ENCODE measurements around the gene CTDSP2.
"Not testable (repeated sequence)": the region's sequence is repeated elsewhere in the genome, so short reads cannot be mapped to it uniquely, and the experiment has no call there.

Gene CTDSP2

GRCh38 chr12:57826966-57827365 lies 19.6 kb downstream of the CTDSP2 start:
- peaks cover 37% of the 10 kb centered on the region for H3K4me1 ChIP-seq (ENCODE audit: insufficient read depth, low read length)
- H3K27me3 ChIP-seq (ENCODE audit: control insufficient read depth in 1 of 2, insufficient read depth in 2 of 2, low read length in 2 of 2), result no peaks in the 10 kb centered on the region
- H3K27ac ChIP-seq (ENCODE audit: low read depth, low read length), result no peak overlapping the region
- no peak overlapping the region for H3K4me3 ChIP-seq (ENCODE audit: low read depth in 1 of 2, low read length in 2 of 2)
- peaks cover 82% of the 10 kb centered on the region for H3K36me3 ChIP-seq (ENCODE audit: insufficient read depth, low read length)
- H3K9ac ChIP-seq (ENCODE audit: low read length), result no peak overlapping the region
- H3K9me3 ChIP-seq (ENCODE audit: low read length), result no peaks in the 10 kb centered on the region

- Histone ChIP-seq H3K27me3 (ENCODE audit: control insufficient read depth in 1 of 2, insufficient read depth in 2 of 2, low read length in 2 of 2) (no peaks in the 10 kb centered on the region), H3K9ac (ENCODE audit: low read length) (no peak overlapping the region), H3K36me3 (ENCODE audit: insufficient read depth, low read length) (peaks cover 83% of the 10 kb centered on the region), H3K27ac (ENCODE audit: low read depth, low read length) (no peak overlapping the region), H3K4me3 (ENCODE audit: low read depth in 1 of 2, low read length in 2 of 2) (no peak overlapping the region), H3K9me3 (ENCODE audit: low read length) (no peaks in the 10 kb centered on the region), H3K4me1 (ENCODE audit: insufficient read depth, low read length) (peaks cover 31% of the 10 kb centered on the region)
These were observed 20.1 kb downstream of the CTDSP2 start for GRCh38 chr12:57826400-57826799.

- Histone ChIP-seq H3K9me3 (ENCODE audit: low read length) (no peaks in the 10 kb centered on the region), H3K27ac (ENCODE audit: low read depth, low read length) (no peak overlapping the region), H3K4me3 (ENCODE audit: low read depth in 1 of 2, low read length in 2 of 2) (no peak overlapping the region), H3K27me3 (ENCODE audit: control insufficient read depth in 1 of 2, insufficient read depth in 2 of 2, low read length in 2 of 2) (no peaks in the 10 kb centered on the region), H3K4me1 (ENCODE audit: insufficient read depth, low read length) (peaks cover 25% of the 10 kb centered on the region), H3K36me3 (ENCODE audit: insufficient read depth, low read length) (peaks cover 84% of the 10 kb centered on the region), H3K9ac (ENCODE audit: low read length) (no peak overlapping the region)
These were observed 21.1 kb downstream of the CTDSP2 start for GRCh38 chr12:57825451-57825850.

GRCh38 chr12:57823908-57824640 lies 22.5 kb downstream of the CTDSP2 start:
- Histone ChIP-seq H3K36me3 (ENCODE audit: insufficient read depth, low read length) (peaks cover 78% of the 10 kb centered on the region), H3K27ac (ENCODE audit: low read depth, low read length) (no peak overlapping the region), H3K9me3 (ENCODE audit: low read length) (no peaks in the 10 kb centered on the region), H3K4me3 (ENCODE audit: low read depth in 1 of 2, low read length in 2 of 2) (no peak overlapping the region), H3K9ac (ENCODE audit: low read length) (no peak overlapping the region), H3K4me1 (ENCODE audit: insufficient read depth, low read length) (peaks cover 11% of the 10 kb centered on the region), H3K27me3 (ENCODE audit: control insufficient read depth in 1 of 2, insufficient read depth in 2 of 2, low read length in 2 of 2) (no peaks in the 10 kb centered on the region)

GRCh38 chr12:57823131-57823907 lies 23.2 kb downstream of the CTDSP2 start:
- peaks cover 74% of the 10 kb centered on the region for H3K36me3 ChIP-seq (ENCODE audit: insufficient read depth, low read length)
- H3K27ac ChIP-seq (ENCODE audit: low read depth, low read length), result no peak overlapping the region
- H3K27me3 ChIP-seq (ENCODE audit: control insufficient read depth in 1 of 2, insufficient read depth in 2 of 2, low read length in 2 of 2), result no peaks in the 10 kb centered on the region
- H3K4me1 ChIP-seq (ENCODE audit: insufficient read depth, low read length), result peaks cover 13% of the 10 kb centered on the region
- H3K9me3 ChIP-seq (ENCODE audit: low read length), result no peaks in the 10 kb centered on the region
- no peak overlapping the region for H3K4me3 ChIP-seq (ENCODE audit: low read depth in 1 of 2, low read length in 2 of 2)
- no peak overlapping the region for H3K9ac ChIP-seq (ENCODE audit: low read length)

GRCh38 chr12:57822392-57823130 lies 24.0 kb downstream of the CTDSP2 start:
- Histone ChIP-seq H3K4me1 (ENCODE audit: insufficient read depth, low read length) (peaks cover 20% of the 10 kb centered on the region), H3K9ac (ENCODE audit: low read length) (no peak overlapping the region), H3K9me3 (ENCODE audit: low read length) (no peaks in the 10 kb centered on the region), H3K36me3 (ENCODE audit: insufficient read depth, low read length) (peaks cover 68% of the 10 kb centered on the region), H3K4me3 (ENCODE audit: low read depth in 1 of 2, low read length in 2 of 2) (no peak overlapping the region), H3K27ac (ENCODE audit: low read depth, low read length) (no peak overlapping the region), H3K27me3 (ENCODE audit: control insufficient read depth in 1 of 2, insufficient read depth in 2 of 2, low read length in 2 of 2) (no peaks in the 10 kb centered on the region)

- H3K27ac ChIP-seq (ENCODE audit: low read depth, low read length), result no peak overlapping the region
- H3K4me3 ChIP-seq (ENCODE audit: low read depth in 1 of 2, low read length in 2 of 2), result no peak overlapping the region
- no peak overlapping the region for H3K9ac ChIP-seq (ENCODE audit: low read length)
- H3K36me3 ChIP-seq (ENCODE audit: insufficient read depth, low read length), result peaks cover 58% of the 10 kb centered on the region
- H3K27me3 ChIP-seq (ENCODE audit: control insufficient read depth in 1 of 2, insufficient read depth in 2 of 2, low read length in 2 of 2), result no peaks in the 10 kb centered on the region
- H3K4me1 ChIP-seq (ENCODE audit: insufficient read depth, low read length), result peaks cover 30% of the 10 kb centered on the region
- no peaks in the 10 kb centered on the region for H3K9me3 ChIP-seq (ENCODE audit: low read length)
These were observed 24.9 kb downstream of the CTDSP2 start for GRCh38 chr12:57821474-57822214.

- peaks cover 52% of the 10 kb centered on the region for H3K36me3 ChIP-seq (ENCODE audit: insufficient read depth, low read length)
- H3K27me3 ChIP-seq (ENCODE audit: control insufficient read depth in 1 of 2, insufficient read depth in 2 of 2, low read length in 2 of 2); H3K4me3 ChIP-seq (ENCODE audit: low read depth in 1 of 2, low read length in 2 of 2); H3K9ac ChIP-seq (ENCODE audit: low read length); H3K9me3 ChIP-seq (ENCODE audit: low read length); H3K27ac ChIP-seq (ENCODE audit: low read depth, low read length): not testable (repeated sequence)
- H3K4me1 ChIP-seq (ENCODE audit: insufficient read depth, low read length), result peaks cover 34% of the 10 kb centered on the region
These were observed 25.5 kb downstream of the CTDSP2 start for GRCh38 chr12:57821015-57821414.

- not testable (repeated sequence) for H3K4me3 ChIP-seq (ENCODE audit: low read depth in 1 of 2, low read length in 2 of 2); H3K27ac ChIP-seq (ENCODE audit: low read depth, low read length); H3K27me3 ChIP-seq (ENCODE audit: control insufficient read depth in 1 of 2, insufficient read depth in 2 of 2, low read length in 2 of 2); H3K9ac ChIP-seq (ENCODE audit: low read length); H3K9me3 ChIP-seq (ENCODE audit: low read length)
- peaks cover 44% of the 10 kb centered on the region for H3K36me3 ChIP-seq (ENCODE audit: insufficient read depth, low read length)
- peaks cover 43% of the 10 kb centered on the region for H3K4me1 ChIP-seq (ENCODE audit: insufficient read depth, low read length)
These were observed 26.4 kb downstream of the CTDSP2 start for GRCh38 chr12:57820119-57820518.

GRCh38 chr12:57817990-57818331 lies 28.6 kb downstream of the CTDSP2 start:
- not testable (repeated sequence) for H3K9me3 ChIP-seq (ENCODE audit: low read length); H3K9ac ChIP-seq (ENCODE audit: low read length); H3K4me3 ChIP-seq (ENCODE audit: low read depth in 1 of 2, low read length in 2 of 2); H3K27ac ChIP-seq (ENCODE audit: low read depth, low read length); H3K27me3 ChIP-seq (ENCODE audit: control insufficient read depth in 1 of 2, insufficient read depth in 2 of 2, low read length in 2 of 2)
- Histone ChIP-seq H3K36me3 (ENCODE audit: insufficient read depth, low read length) (peaks cover 26% of the 10 kb centered on the region), H3K4me1 (ENCODE audit: insufficient read depth, low read length) (peaks cover 49% of the 10 kb centered on the region)

Data from muscle layer of colon (tissue), 2 donors.